NT2/D1 (cell line): ENCODE results near the gene CD68.
"Not testable (repeated sequence)": the region's sequence is repeated elsewhere in the genome, so short reads cannot be mapped to it uniquely, and the experiment has no call there.

Experiments used
- DNase-seq: peaks from one replicate; pipeline ENCODE4 v3.0.0-alpha.2; 2011; ENCODE audit warnings: low read depth, low spot score
- H3K27me3 ChIP-seq: 2 replicates; pipeline ENCODE4 v1.6.0; 2011; ENCODE audit warnings: mild to moderate bottlenecking; ENCODE audit not compliant: insufficient read length, insufficient read depth
- H3K36me3 ChIP-seq: 2 replicates; pipeline ENCODE4 v1.6.1; 2011; ENCODE audit warnings: mild to moderate bottlenecking, low read length, mixed read lengths; ENCODE audit not compliant: insufficient read depth, insufficient read length
- H3K4me1 ChIP-seq: 2 replicates; pipeline ENCODE4 v1.5.1; 2011; ENCODE audit not compliant: insufficient read depth, insufficient read length
- H3K4me3 ChIP-seq: 2 replicates; pipeline ENCODE4 v1.5.1; 2011; ENCODE audit warnings: low read depth; ENCODE audit not compliant: insufficient read length
- H3K9ac ChIP-seq: 2 replicates; pipeline ENCODE4 v1.6.0; 2011; ENCODE audit warnings: low read depth; ENCODE audit not compliant: insufficient read length
- H3K9me3 ChIP-seq: 2 replicates; pipeline ENCODE4 v1.5.1; 2011; ENCODE audit warnings: mild to moderate bottlenecking, low read length; ENCODE audit not compliant: insufficient read depth
- SUZ12 ChIP-seq: IDR thresholded peaks from 2 replicates; pipeline ENCODE4 v1.6.1; 2011; ENCODE audit not compliant: insufficient read length, insufficient read depth; ENCODE audit errors: extremely low read depth
- YY1 ChIP-seq: IDR thresholded peaks from 2 replicates; pipeline ENCODE4 v1.6.1; 2011; ENCODE audit not compliant: insufficient read length, insufficient read depth
- ZNF274 ChIP-seq: IDR thresholded peaks from 2 replicates; pipeline ENCODE4 v1.6.1; 2011; ENCODE audit warnings: mild to moderate bottlenecking, low read depth, low read length

CD68 gene

DNA sequence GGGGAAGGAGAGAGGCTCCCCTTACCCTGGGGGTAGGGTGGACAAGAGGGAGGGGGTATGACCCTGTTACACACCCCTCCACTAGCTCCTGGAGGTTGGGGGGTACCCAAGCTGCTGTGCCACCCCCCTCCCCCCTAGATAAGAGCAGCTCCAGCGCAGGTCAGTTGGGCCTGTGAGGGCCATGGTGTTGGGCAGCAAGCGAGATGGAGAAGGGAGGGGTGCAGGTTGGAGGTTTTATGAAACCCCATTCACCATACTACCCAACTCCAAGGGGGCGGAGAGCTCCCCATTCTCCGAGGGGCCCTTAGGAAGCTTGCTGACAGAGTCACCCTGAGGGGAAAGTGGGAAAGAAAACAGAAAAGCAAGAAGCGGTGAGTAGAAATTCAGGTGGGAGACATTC is 12.2 kb downstream of the CD68 start:
- H3K36me3 ChIP-seq = peaks cover 75% of the 10 kb centered on the region
- H3K27me3 ChIP-seq = no peaks in the 10 kb centered on the region
- peak overlapping the region; percentile 57 for H3K9ac ChIP-seq
- no peak for DNase-seq
- TF ChIP-seq ZNF274 (no peak), YY1 (no peak), SUZ12 (no peak)
- peaks cover 12% of the 10 kb centered on the region for H3K4me1 ChIP-seq
- H3K4me3 ChIP-seq = no peak overlapping the region
- H3K9me3 ChIP-seq = no peaks in the 10 kb centered on the region

DNA sequence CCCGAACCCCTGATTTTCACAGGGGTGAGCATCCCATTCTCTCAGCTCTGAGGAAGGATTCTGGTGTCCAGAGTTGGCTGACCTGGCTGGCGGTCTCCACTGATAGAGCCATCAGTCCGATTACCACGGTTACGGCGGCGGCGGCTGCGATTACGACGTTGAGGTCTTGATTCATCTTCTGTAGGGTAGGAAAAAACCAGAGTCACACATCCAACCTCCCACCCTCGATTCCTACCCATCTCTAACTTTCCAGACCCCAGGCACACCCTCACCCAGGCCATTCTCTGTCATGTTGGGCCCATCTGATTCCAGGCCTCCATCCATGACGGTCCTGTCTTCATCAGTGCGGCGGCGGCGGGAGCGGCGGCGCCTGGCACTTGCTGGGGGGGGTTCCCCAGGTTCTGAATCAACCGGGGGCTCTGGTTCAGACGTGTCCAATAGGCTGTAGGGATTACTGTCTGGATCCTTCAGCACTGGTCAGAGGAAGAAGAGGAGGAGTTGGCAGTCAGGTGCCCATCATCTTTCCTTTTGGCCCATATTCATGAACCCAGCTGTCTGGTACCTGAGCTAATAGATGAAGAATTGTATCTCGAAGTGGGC is 13.1 kb downstream of the CD68 start:
- Histone ChIP-seq H3K4me1 (peaks cover 10% of the 10 kb centered on the region), H3K9me3 (no peaks in the 10 kb centered on the region)
- no peak for TF ChIP-seq SUZ12
- no peak for TF ChIP-seq YY1
- TF ChIP-seq ZNF274 = no peak

DNA sequence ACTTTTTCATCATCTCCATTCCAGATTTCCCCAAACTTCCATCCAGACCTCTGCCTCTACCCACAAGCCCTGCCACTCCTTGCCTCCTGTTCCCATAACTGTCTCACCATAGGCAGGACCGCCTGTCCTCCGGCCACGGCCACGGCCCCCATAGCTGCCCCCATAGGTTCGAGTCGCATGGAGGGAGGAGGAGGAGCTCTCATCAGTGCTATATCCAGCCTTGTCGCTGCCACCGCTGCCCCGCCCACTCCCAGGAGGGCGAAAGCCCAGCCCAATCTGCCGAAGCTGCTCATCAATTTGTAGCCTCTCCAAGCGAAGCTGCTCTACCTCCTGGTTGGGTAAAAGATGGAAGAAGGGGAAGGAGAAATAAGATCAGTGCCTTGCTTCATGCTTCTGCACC is 13.9 kb downstream of the CD68 start:
- peaks cover 69% of the 10 kb centered on the region for H3K36me3 ChIP-seq
- no peak for DNase-seq
- no peak for TF ChIP-seq SUZ12
- no peak for TF ChIP-seq YY1
- TF ChIP-seq ZNF274 = no peak
- no peaks in the 10 kb centered on the region for H3K27me3 ChIP-seq
- H3K4me3 ChIP-seq = no peak overlapping the region
- H3K9me3 ChIP-seq = no peaks in the 10 kb centered on the region
- H3K4me1 ChIP-seq = peaks cover 9% of the 10 kb centered on the region
- no peak overlapping the region for H3K9ac ChIP-seq

More for the DNA sequence above, 13.1 kb downstream of the CD68 start:
- Histone ChIP-seq H3K9ac (no peak overlapping the region), H3K4me3 (no peak overlapping the region), H3K27me3 (no peaks in the 10 kb centered on the region), H3K36me3 (peaks cover 76% of the 10 kb centered on the region)
- no peak for DNase-seq

DNA sequence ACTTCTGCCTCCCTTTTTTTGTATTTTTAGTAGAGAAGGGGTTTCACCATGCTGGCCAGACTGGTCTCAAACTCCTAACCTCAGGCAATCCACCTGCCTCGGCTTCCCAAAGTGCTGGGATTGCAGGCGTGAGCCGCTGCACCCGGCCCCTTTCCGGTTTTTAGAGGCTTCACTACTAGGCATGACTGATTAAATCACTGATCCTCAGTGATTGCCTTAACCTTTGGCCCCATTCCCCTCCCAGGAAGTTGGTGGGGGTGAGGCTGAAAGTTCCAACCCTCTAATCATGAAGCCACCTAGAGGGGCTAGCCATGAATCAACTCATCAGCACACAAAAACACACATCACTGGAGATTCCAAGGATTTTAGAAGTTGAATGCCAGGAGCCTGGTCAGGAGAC is 18.1 kb downstream of the CD68 start:
- H3K27me3 ChIP-seq, H3K4me1 ChIP-seq, H3K9ac ChIP-seq, H3K9me3 ChIP-seq, H3K4me3 ChIP-seq, DNase-seq: not testable (repeated sequence)
- peaks cover 76% of the 10 kb centered on the region for H3K36me3 ChIP-seq

DNA sequence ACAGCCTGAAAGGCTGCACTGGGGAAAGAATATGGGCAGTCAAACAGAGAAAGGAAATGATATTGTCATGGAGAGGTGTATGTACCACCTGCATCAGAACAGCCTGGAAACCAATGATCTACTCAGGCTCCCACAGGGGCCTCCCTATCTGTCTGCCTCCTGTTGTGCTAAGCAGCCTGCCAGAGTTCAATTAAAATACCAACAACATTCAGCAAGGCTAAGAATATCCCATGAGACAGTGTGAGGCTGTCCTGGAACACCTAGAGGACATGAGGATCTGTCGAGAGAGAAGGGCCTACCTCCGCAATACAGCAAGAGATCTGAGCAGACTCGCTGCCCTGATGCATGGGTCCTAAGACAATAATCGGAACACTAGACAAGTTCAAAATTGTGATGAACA is 26.8 kb downstream of the CD68 start:
- Histone ChIP-seq H3K36me3 (peaks cover 70% of the 10 kb centered on the region), H3K27me3 (no peaks in the 10 kb centered on the region), H3K4me3 (no peak overlapping the region), H3K9ac (no peak overlapping the region), H3K4me1 (no peaks in the 10 kb centered on the region), H3K9me3 (no peaks in the 10 kb centered on the region)
- no peak for TF ChIP-seq SUZ12
- no peak for TF ChIP-seq YY1
- no peak for TF ChIP-seq ZNF274
- DNase-seq = no peak

DNA sequence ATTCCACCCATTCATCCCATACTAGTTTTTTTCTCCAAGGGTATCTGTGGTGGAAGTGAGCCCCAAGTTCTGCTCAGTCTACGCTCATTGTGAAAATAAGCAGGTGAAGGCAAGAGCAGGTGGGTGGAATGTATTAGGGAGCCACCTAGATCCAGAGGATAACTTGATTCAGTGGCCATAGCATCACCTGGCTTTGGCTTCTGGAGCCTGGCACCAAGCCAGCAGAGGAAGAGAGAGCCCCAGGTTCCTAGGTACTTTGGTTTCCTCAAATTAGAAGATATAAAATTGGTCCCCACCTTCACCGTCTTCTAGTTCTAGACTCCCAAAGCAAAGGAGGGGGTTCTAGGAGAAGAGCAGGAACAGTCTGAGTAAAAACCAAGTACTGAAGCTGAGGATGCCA is 31.2 kb downstream of the CD68 start:
- Histone ChIP-seq H3K9ac (no peak overlapping the region), H3K9me3 (no peaks in the 10 kb centered on the region), H3K27me3 (no peaks in the 10 kb centered on the region), H3K36me3 (peaks cover 48% of the 10 kb centered on the region), H3K4me3 (no peak overlapping the region), H3K4me1 (no peaks in the 10 kb centered on the region)
- TF ChIP-seq SUZ12 = no peak
- no peak for TF ChIP-seq YY1
- no peak for TF ChIP-seq ZNF274
- no peak for DNase-seq

DNA sequence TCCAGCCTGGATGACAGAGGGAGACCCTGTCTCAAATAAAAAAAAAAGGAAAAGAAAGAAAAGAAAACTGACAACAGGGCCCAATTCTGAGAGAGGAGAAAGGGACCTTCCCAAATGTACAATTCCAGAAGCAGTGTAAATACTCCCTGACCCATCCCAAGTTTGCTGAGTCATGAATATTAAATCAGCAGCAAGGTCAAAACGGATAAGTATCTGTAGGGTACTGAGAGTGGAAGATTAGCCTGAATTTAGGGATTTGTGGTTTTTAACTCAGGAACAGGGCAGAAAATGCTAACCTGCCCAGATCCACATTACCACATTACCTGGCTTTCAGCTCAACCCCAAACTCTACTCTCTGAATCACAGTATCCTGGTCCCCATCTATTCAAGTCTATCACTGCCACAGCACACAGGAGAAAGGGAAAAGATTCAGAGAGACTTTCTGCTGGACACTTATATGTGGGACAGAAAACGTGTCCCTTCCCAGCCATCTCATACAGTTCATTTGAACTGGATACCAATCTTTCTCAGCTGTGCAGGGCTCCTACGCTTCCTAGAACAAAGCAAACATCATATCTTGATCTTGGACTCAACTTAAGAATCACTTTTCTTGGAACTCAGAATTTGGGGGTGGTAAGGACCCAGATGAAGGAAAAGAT is 32.3 kb downstream of the CD68 start:
- no peak overlapping the region for H3K9ac ChIP-seq
- no peak overlapping the region for H3K4me3 ChIP-seq
- DNase-seq = no peak
- H3K36me3 ChIP-seq = peaks cover 38% of the 10 kb centered on the region
- TF ChIP-seq YY1 (no peak), ZNF274 (no peak), SUZ12 (no peak)
- H3K4me1 ChIP-seq = no peaks in the 10 kb centered on the region
- H3K9me3 ChIP-seq = no peaks in the 10 kb centered on the region
- H3K27me3 ChIP-seq = no peaks in the 10 kb centered on the region
